ENCODE measurements around the gene MAPKAP1.
"Not testable (repeated sequence)": the region's sequence is repeated elsewhere in the genome, so short reads cannot be mapped to it uniquely, and the experiment has no call there.

MAPKAP1 gene

DNA sequence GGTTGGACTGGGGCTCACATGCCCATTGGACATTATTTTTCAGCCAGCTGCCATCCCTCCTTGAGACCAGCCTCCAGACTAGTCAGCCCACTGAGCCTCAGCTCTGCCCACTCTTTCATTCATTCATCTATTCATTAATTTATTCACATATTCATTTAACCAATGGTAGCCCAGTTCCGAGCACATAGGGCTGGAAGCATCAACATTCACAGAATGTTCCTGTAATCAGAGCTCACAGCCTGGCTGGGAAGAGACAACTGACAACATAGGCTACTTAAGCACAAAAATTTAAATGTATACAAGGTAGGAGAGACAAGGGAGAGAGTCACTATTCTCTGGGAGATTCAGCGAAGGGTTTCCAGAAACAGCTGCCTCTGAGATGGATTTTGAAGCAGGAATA is 23.2 kb upstream of the MAPKAP1 start:
- no peak for DNase-seq (ENCODE audit: low read depth)

DNA sequence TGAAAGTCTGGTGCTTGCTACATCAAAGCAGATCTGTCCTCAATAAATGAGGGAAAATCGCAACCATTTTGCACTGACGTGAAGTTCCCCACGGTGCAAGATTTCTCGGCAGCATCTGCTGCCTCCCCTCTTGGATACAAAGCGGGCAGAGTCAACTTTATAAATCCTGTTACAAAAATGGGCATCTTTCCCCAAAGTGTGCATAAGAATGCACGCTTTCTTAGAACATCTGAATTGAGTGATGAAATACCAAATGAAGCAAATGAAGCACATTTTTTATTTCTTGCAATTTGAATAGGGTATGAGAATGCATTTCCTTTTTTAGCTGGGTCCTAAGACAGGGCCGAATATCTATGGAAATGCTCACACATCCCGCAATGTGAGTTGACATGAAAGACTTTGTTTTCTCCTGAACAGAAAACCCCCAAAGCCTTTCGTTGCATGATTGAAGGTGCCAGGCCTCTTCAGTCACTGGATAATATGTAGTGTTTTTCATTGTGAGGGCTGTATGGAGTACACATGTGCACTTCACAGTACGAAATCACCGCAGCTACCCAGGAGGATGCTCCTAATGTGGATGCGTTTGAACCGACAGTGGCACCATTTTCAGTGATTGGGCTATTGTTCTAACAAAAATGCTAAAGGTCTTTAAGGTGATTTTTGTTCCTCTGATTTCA is 19.6 kb upstream of the MAPKAP1 start:
- no peak for DNase-seq (ENCODE audit: low read depth)

DNA sequence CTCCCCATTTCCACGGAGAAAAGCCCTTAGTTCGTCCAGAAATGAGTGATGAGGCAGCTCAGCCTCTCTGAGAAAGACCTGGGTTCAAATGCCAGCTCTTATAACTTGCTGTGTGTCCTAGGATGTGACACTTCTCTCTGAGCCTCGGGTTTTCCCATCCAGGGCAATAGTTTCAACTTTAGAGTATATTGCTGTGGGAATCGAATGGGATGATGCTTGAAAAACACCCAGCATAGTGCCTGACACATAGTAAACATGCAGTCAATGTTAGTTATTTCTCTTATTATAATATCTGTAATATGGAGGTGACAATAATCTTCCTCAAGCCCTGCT is 430 bp upstream of the MAPKAP1 start:
- no peak for DNase-seq (ENCODE audit: low read depth)

DNA sequence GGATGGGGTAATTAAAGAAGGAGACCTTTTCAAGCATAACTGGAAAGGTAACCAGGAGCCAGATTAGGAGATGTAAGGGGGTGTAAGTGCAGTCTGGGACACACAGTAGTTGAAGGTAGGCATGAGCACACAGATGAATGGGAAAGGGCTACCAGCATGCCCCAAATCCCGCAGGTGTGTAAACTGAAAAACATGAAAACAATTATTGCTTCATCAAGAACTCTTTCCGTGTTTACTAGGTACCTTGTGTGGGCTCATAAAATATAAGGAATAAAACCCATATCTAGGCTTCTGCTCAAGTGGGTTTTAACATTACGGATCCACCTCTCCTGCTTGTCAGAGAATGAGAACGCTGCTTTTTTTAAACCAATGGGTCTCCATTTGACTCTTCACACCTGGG is 1.1 kb downstream of the MAPKAP1 start:
- no peak for DNase-seq (ENCODE audit: low read depth)

DNA sequence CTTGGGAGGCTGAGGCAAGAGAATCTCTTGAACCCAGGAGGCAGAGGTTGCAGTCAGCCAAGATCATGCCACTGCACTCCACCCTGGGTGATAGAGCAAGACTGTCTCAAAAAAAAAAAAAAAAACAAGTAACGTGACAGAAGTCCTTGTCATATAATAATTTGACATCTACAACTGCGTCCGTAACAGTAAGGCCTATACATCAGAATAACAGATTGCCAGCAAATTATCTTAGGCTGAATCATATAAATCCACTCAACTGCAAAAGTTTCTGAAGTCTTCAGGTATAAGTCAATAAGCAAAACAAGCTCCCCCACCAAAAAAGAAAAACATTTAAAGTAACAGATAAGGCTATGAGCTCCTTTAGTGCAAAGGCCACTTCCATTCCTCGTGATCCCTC is 3.3 kb downstream of the MAPKAP1 start:
- no peak for DNase-seq (ENCODE audit: low read depth)

DNA sequence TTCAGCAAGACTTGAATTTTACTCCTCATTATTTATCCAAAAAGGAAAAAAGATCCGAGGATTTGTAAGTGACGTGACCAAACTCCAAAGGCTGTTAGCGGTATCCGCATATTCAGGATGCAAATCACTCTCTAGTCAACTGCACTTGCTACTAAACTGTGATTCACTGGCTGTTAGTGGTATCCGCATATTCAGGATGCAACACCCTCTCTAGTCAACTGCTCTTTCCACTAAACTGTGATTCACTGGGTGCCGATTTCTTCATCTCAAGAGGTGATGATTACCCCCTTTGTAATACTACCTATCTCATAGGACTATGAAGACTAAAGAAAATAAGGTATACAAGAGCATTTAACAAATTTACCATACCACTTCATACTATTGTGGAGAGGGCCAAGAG is 5.7 kb downstream of the MAPKAP1 start:
- peak; percentile 52 for DNase-seq (ENCODE audit: low read depth)

DNA sequence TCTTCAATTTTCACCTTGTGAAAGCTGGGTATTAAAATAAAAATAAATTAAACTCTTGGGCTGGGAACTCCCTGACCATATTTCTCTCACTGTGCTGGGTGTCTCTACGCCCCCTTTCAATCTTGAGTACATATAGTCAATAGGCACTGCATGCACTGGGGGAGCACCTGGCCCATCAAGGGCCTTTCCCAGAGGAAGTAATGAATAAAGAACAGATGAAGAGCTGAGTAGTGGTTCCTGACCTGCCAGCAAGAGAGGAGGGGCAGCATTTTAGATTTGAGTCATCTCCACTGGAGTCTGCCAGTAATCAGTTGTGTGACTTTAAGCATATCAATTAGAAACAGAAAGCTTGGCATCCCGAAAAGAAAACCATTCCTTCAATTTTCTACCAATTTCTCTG is 6.2 kb downstream of the MAPKAP1 start:
- peak; percentile 23 for DNase-seq (ENCODE audit: low read depth)

DNA sequence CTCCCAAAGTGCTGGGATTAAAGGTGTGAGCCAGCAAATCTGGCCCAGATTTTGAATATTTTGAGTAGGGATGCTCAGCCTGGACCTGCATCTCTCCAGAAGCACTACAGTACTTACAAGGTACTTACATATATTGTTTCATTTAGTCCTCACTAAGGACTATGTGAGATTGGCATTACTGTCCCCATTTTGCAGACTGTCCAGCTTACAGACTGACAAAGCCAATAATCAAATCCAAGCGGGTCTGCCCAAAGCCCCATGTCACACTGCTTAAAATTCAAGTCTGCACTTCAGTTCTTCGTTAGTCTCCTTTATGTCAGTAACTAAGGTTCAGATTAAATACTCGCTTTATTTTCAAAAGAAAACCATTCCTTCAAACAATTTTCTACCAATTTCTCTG is 7.1 kb downstream of the MAPKAP1 start:
- no peak for DNase-seq (ENCODE audit: low read depth)

DNA sequence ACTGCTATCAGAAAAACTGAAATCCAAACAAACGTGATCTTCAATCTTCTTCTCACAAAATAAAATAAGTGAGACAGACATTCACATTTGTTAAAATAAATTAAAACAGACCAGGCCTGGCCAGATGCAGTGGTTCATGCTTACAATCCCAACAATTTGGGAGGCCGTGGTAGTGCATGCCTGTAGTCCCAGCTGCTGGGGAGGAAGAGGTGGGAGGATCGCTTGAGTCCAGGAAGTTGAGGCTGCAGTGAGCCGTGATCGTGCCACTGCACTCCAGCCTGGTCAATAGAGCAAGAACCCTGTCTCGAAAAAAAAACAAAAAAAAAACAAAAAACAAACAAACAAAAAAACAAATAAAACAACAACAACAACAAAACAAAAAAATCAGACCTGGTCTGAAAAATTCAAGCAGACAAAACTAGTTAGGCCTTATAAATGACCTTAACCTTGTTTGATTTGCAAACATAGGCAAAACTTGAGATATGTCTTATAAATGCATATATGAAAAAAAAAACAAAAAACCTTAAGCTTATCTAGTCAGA is 10.8 kb downstream of the MAPKAP1 start:
- no peak for DNase-seq (ENCODE audit: low read depth)

DNA sequence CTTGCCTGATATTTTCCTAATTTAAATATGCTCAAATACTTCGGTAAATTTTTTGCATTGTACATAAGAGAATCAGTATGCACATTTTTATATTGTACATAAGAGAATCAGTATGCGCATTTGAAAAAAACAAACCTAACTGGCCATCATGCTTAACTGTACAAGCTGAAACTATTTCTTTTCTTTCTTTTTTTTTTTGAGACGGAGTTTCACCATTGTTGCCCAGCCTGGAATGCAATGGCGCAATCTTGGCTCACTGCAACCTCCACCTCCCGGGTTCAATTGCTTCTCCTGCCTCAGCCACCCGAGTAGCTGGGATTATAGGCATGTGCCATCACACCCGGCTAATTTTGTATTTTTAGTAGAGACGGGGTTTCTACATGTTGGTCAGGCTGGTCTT is 11.5 kb downstream of the MAPKAP1 start:
- not testable (repeated sequence) for DNase-seq (ENCODE audit: low read depth)

DNA sequence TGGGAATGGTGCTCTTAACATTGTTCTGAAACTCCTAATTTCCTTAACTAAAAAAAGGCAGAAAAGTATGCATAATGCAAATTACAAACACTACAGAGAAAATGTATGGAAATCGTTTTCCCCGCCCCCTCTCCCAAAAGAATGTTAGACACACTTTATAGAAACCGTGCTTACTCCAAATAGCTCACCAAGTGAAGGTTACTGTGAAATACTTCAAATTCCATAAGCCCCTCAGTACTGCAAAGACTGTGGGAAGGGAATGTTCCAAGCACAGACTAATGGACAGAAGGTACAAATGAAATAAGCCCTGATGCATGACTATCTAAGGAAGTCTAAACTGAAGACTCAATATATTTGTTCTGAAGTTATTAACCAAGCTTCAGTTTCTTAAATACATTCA is 12.5 kb downstream of the MAPKAP1 start:
- peak; percentile 47 for DNase-seq (ENCODE audit: low read depth)

DNA sequence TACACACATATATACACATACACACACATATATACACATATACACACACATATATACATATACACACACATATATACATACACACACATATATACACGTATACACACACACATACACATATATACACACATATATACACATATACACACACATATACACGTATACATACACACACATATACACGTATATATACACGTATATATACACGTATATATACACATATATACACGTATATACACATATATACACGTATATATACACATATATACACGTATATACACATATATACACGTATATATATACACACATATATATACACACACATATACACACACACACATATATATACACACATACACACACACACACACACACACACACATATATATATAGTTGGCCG is 13.5 kb downstream of the MAPKAP1 start:
- DNase-seq (ENCODE audit: low read depth): not testable (repeated sequence)

DNA sequence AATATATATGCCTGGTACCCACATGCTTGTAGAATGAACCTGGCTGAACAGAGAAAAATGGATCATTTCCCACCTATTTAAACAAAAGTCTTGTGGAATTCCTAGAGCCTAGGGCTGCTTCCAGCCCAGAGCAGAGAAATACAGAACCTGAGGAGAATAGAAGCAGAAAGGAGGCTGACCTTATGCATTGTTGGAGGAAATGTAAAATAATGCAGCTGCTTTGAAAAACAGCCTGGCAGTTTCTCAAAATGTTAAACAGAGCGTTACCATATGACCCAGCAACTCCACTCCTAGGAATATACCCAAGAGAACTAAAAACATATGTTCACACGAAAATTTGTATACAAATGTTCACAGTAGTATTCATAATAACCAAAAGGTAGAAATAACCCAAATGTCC is 15.1 kb downstream of the MAPKAP1 start:
- no peak for DNase-seq (ENCODE audit: low read depth)

DNA sequence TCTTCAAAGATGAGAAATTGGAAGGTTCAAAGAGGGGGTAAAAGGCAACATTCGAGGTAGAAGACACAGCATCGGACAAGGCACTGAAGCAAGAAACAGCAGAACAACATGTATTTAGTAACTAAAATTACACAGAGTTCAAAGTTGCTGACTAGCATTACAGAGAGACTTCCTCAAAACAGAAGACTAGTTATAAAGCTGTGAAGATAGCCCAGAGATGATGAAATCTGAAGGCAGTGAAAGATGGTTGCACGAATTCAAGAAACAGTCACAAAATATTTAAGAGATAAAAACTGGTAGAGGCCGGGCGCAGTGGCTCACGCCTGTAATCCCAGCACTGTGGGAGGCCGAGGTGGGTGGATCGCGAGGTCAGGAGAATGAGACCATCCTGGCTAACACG is 16.3 kb downstream of the MAPKAP1 start:
- DNase-seq (ENCODE audit: low read depth): no peak

DNA sequence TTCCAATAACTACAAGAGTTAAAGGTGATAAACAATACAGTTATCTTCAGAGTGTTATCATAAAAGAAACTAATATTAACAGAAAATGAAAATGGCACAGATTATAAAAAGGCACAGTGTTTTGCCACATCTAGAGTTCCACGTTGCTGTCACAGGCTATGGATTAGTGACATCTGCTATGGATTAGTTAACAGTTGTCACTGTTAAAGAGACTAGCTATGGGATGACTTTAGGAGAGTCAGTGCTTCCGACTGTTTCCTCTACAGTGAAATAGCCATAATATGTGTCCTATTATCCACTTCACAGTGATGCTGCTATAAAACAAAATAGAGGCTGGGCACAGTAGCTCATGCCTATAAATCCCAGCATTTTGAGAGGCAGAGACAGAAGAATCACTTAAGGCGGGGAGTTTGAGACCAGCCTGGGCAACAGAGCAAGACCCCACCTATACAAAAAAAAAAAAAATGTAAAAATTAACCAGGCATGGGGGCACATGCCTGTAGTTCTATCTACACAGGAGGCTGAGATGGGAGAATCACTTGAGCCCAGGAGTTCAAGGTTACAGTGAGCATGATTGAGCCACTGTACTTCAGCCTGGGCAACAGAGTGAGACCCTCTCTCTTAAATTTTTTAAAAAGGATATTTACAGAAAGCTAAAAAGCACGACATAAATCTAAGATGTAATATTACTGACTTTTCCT is 19.7 kb downstream of the MAPKAP1 start:
- no peak for DNase-seq (ENCODE audit: low read depth)

DNA sequence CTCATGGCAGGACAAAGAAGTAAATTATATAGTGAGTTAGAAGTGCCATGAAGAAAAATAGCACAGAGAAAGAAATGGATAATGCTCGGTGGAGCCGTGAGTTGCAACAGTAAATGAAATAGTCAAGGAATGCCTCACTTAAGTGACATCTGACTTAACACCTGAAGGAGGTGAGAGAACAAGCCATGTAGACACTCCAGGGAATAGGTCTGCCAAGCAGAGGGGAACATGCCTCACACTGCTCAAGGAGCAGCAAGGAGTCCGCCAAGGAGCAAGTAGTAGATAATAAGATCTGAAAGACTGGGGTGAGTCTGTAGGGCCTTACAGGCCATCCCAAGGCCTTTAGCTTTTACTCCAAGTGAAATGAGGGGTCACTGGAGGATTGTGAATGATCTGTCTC is 21.8 kb downstream of the MAPKAP1 start:
- DNase-seq (ENCODE audit: low read depth): no peak

DNA sequence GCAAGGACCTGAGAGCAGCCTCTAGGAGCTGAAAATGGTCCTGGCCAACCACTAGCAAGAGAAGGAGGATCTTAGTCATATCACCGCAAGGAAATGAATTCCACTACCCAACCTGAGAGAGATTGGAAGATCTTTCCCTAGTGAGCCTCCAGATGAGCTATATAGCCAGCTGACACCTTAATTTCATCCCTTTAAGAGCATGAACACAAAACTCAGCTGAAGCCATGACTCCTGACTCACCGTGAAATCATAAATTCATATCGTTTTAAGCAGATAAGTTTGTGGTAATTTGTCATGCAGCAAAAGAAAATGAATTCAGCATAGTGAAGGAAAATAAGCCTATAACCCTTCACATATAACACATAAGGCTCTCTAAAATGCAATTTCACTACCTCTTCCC is 23.5 kb downstream of the MAPKAP1 start:
- peak; percentile 52 for DNase-seq (ENCODE audit: low read depth)

DNA sequence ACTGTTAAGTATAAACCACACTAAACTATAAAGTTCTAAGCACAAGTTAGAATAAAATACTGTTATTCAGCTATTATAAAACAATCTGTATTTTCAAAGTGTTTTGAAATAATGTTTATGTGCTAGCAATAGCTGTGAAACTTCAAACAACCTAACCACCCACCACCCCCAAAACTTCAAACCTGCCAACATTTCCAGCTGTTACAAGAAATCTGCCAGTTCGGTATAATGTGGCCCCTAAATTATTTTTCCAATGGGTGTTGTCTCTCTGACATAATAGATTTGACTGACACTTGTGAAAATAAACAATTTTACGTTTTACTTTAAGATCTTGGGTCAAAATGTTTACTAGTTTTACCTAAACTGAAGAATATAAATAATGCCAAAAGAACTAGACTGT is 24.7 kb downstream of the MAPKAP1 start:
- no peak for DNase-seq (ENCODE audit: low read depth)

DNA sequence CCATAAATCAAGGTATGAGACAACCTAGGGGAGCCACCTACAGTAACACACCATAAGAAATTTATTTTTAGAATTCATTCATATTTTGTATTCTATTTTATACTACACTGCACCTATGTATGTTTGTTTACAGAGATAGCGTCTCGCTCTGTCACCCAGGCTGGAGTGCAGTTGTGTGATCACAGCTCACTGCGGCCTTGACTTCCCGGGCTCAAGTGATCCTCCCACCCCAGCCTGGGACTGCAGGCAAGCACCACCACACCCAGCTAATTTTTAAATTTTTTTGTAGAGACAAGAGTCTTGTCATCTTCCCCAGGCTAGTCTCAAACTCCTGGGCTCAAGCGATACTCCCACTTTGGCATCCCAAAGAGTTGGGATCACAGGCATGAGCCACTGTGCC is 25.4 kb downstream of the MAPKAP1 start:
- DNase-seq (ENCODE audit: low read depth): no peak

DNA sequence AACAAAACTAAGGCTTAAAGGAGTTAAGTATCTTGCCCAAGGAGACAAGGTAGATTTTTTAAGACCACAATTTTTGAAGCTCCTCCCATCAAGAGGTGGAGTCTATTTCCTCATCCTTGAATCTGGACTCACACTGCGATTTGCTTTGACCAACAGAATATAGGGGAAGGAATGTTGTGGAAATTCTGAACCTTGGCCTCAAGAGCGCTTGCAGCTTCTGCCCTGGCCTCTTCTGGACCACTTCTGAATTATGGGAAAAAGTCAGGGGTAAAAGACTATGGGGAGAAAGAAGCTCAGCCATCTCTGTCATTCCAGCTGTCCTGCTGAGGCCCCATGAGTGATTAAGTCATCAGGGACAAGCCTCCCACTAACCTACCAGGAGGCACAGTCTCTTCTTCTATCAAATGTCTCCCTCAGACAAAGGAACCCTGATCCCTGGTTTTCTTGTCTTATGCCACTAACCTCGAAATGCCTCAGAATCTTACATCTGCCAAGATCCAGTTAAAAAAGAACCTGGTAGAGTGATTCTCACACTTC is 25.9 kb downstream of the MAPKAP1 start:
- DNase-seq (ENCODE audit: low read depth): no peak

DNA sequence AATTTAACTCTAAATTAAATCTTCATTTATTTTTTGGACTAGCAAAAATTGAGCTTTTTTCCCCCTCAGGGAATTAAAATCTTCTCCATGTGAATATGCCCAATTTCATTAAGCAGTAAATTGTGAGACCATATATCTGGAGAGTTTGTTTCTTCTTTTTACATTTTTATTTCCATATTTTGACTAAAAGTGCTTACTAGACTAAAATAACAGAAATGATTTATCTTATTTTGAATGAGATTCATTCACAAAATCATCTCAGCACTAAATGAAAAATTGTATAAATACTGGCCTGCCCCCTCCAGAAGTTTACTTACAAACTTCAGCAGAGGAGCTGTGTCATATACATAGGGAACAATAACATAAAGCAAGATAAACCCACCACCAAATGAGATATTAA is 26.6 kb downstream of the MAPKAP1 start:
- no peak for DNase-seq (ENCODE audit: low read depth)

DNA sequence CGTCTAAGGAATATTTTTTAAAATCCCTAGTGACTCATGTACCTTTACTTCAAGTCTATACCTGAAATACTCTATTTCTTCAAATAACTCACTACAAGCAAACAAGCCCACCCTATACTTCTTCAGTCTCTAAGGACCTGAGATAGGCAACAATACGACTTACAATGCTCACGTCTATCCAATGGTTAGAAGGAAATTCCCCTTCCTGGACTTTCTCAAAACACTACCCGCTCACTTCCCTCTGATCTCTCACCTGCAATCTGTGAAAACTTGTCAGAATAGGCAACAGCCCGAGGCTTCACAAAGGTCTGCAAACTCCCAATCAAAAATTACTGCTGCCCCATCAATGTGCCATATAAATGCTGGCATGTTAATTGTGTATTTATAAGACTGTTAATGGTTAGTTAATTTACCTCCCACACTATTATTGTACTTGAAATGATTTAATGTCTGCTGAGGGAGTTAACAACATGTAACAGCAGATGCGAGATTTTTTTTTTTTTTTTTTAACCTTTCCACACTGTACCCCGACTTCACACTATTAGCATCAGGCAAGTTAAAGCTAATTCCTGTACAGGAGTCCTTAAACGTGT is 27.3 kb downstream of the MAPKAP1 start:
- DNase-seq (ENCODE audit: low read depth): no peak

Measured in EH (cell line).